GM21529 (cell line): ENCODE data around the gene GPR55.

ENCODE experiments used
- ATAC-seq: cut with Tn5 transposase; IDR thresholded peaks from one replicate; pipeline ENCODE4 v1.9.1; 2021; ENCODE audit not compliant: unreplicated experiment

The GPR55 gene

DNA sequence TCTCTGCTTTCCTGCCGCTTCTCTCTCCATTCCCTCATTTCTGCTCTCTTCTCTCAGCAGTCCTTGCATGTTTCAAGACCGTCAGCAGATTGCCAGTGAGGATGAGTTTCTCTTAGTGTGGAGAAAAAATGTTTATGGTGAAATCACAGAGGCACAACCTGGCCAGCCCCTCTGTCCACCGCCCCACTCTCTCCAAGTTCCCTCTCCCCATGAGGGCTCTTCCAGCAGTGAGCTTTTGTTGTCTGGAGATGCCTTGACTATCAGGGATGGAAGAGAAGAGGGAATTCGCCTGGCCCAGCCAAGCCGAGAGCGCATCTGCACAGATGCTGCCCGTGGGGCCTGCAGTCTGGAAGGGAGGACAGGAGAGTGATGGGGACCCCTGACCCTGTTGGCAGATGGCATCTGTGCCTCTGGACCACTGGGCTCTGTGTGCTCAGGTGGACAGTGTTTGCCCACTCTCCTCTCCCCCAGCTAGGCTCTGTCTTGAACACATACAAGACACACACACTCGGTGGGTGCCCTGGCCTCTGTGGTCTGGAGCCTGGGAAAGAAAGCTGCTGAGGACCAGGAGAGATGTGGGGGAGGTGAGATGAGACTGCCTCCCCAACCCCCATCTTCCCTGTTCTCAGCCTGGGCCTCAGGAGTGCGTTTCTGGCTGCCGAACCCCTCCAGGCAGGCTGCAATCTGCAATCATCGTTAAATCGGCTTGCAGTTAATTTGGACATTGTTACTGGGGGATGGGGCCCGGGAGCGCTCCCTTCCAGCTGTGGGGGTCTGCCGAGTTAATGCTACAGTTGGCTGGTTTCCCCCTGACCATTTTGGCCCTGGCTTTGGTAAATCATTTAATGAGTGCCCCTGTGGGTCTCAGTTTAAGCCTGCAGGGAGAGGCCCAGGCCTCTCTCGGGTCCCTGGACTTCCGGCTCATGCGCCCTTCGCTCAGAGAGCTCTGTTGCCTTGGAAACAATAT lies 55.8 kb downstream of the GPR55 start:
- no peak for ATAC-seq

DNA sequence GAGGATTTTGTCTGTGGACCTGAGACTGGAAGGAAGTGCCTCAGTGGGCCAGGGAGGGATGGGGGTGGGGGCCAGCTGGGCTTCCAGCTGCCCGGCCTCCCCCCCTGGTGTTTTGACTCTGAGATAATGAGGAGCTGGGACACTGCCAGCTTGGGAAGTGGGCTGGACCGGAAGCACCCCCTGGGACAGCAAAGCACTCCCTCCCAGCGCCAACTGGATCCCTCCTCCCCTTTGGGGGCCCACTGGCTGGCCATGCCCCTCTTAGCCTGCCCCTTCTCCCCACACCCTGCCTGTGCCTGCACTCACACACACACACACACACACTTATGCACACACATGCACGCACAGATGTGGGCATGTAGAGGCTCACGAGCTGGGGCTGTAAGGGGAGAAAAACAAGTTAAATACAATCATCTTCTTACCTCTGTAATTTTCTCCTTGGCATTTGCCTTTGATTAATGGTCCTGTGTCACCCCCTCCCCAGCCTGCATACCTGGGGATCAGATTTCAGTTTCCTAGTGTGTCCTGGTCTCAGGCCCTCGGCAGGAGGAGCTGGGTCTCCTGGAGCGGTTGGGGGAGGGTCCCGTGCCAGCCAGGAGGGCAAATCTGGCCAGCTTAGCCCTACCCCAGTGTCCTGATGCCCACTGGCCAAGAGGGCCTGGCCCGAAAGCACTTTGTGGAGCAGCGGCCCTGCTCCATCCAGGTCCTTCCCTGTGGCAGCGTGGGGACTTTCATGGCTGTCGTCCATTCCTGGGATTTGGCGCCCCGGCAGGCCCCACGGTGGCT lies 56.7 kb downstream of the GPR55 start:
- ATAC-seq, result no peak

DNA sequence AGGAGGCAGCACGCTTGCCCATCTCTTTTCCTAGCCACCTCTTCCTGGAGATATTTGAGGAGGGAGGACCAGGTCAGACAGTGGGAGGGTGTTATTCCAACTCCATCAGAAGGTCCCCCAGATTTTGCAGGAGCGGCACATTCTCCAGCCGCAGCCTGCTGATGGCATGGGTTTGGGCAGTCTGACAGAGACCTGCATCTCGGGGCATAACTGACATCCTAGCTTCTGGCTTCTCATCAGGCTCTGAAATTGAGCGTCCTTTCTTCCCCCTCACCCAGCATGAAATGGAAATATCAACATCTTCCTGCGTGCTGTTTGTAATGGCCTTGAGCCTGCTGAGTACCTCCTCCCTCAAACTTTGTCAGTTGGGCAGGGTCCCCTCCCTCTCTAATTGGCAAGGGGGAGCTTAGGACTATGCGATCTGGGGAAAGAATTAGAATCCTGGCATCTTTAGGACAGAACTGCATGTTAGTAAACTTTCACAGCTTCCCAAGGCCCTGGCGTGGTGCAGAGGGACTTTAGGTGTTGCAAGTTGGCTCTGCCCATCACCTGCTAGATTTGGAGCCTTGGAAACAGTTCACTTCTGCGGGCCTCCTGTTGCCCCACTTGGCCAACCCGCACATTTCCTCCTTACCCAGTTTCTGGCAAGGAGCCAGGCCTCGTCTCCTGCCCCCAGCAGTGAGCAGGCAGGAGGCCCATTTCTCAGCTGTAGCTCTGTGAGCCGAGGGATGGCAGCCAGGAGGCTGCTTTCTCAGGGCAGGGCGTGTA lies 58.1 kb downstream of the GPR55 start:
- ATAC-seq, result no peak

DNA sequence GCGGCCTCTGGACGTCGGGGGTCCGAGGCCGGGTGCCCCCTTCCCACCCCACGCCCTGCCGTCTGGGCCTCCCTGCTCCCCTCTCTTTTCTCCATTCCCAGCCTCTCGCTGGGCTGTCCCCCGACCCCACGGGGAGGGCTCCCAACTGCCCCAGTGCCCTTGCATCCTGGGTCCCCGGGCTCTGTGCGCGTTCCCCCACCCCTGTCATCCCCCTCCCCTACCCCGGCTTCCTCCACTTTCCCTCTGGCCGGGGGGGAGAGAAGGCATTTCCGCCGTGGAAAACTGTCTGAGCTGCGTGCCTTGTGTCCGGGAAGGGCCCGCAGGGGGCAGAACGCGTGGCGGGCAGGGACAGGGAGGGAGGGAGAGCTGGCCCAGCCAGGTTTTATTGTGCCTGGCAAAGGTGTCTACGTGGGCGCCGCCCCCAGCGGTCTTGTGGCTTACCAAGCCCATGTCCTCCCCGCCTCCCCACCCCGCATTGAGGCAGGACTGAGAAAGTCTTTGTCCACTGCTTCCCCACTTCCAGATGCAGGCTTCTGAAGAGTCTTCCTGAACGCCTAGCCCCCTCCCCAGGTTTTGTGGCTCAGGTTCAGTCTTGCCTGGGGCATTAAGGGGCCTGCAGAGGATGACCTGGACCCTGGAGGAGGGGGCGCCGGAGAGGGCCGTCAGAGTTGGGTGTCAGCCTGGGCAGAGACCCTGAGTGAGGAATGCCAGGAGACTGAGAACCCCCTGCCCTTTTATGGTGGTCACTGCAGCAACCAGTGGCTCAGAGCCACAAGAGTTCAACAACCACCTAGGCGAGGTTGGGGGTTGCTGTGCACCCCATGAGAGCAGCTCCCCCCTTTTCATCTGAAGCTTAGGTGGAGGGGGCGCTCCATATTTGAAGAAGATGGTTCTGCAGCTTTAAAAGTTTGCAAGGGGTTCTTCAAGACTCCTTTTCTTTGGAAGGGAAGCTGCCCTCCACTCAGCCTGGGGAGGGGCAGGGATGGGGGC lies 59.0 kb downstream of the GPR55 start:
- no peak for ATAC-seq

DNA sequence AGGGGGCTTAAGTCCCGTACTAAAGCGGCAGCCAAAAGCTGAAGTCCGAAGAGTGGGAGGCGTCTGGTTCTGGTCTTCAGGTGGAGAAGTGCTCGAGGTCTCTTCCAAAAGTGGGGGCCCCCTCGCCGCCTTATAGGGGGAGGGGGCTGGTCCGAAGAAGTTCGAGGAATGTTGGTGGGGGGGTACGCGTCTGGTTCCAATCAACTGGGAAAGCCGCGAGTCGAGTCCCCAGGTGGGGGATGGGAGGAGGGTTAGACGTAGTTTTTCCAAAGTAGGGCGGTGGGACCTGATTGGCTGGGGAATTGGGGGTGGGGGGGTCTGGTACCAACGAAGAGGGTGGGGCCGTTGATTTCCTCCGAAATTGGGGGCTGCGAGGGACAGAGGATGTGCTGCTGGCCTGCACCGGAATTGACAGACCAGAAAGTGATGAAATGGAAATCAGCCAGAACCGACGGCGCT lies 59.7 kb downstream of the GPR55 start:
- ATAC-seq, result no peak

DNA sequence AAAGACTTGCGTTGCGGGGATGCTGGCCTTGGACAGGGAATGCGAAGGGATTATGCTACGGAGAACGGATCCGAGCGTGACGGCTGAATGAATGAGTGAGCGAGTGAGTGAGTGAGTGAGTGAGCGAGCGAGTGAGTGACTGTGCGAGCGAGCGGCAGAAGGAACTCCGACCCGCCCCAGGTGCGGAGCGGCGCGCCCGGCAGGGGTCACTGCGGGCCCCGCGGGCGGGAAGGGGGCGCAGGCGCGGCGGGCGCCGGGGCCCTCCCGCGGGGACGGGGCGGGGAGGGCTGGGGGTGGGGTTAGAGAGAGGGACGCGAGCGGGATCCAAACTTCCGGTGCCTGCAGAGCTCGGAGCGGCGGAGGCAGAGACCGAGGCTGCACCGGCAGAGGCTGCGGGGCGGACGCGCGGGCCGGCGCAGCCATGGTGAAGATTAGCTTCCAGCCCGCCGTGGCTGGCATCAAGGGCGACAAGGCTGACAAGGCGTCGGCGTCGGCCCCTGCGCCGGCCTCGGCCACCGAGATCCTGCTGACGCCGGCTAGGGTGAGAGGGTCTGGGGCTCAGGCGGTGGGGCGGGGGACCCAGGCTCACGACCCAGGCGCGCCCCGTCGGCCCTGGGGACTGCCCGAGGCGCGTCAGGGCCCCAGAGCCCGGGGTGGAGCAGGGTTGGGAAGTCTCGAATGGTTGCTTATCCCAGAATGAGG lies 60.3 kb downstream of the GPR55 start, which contains the start of gene ITM2C:
ITM2C (plus strand) TSS at position 338 of the 702 bp plus-strand sequence; CDS start at position 422, 84 bp downstream.
- ATAC-seq, result peak; percentile 67

DNA sequence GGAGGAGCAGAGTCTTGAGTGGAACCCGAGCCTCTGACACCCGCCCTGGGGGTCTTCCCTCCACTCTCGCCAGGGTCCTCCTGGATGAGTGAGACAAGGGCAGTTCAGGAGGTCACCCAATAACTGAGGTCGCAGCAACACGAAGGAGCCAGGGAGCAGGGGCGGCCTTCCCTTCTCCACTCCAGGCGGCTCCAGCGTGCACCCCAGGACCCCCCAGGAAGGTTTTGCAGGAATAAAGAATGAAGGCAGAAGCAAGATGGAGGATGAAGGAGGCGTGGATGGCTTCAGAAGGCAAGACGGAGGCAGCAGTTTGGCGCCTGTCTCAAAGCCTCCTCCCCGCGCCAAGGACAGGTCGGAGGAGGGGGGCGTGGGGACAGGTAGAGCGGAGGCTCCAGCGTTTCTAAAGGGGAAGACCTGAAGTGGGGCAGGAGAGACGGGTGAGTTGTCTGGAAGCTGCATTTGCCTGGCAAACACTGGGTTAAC lies 60.9 kb downstream of the GPR55 start:
- ATAC-seq, result no peak

DNA sequence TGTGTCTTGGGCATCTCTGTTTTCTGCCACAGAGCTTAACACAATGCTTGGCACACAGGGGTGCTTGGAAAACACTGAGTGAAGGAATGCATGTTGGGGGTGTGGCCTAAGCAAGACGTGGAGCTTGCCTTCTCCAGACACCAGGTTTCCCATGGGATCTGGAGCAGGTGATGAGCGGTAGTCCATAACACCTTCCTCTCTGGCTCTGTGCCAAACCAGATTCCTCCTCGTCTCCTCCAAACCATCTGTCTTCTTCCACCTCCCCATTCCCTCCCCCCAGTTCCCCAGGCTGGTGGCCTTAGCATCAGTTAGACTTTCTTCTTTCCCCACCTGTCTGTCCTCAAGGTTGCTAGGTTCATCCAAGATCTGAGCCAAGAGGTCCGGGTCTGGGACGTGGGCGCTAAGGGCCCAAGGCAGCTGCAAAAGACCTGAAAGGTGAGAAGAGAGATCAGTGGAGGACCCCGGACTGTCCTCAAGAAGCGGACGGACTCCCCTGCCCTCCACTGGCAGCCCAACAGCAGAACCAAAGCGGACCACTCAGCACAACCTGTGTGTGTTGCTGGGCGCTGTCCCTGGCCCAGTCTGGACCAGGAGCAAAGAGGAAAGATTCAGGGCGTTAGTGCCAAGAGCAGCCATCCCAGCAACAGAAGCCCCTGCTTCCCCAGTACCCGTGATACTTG lies 61.5 kb downstream of the GPR55 start:
- ATAC-seq, result no peak

DNA sequence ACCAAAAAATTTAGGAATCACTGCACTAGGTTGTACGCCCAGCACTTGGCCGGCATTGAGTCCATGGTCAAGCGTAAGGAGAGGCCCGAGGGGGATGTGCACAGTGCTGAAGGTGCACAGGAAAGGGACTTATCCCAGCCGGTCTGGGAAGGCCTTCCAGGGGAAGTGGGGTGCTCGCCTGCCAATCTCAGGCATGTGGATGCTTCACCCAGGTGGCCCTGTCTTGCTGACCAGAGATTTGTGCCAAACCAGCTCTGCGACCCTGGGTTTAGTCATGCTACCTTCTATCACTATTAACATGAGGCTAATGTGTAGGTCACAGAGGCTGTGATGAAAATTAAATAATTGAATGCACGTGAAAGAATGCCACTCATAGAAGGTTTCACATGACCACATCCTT lies 62.0 kb downstream of the GPR55 start:
- no peak for ATAC-seq

DNA sequence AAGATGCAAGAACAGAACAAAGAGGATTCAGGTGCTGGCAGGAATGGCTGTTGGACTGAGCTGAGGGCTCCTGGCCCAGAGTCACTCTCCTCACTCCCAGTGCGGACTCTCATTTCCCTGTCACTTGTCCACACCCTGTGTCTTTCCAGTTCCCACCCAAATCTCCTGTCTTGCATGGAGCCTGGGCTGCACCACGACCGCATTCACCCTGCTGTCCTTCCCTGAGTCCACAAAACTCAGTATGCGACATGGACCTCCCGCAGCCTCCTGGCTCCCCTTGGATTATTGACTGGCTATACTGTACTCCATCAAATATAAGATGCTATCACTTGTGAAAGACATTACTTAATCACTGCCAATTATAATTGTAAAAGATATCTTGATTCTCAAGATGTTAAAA lies 62.8 kb downstream of the GPR55 start:
- ATAC-seq, result no peak

DNA sequence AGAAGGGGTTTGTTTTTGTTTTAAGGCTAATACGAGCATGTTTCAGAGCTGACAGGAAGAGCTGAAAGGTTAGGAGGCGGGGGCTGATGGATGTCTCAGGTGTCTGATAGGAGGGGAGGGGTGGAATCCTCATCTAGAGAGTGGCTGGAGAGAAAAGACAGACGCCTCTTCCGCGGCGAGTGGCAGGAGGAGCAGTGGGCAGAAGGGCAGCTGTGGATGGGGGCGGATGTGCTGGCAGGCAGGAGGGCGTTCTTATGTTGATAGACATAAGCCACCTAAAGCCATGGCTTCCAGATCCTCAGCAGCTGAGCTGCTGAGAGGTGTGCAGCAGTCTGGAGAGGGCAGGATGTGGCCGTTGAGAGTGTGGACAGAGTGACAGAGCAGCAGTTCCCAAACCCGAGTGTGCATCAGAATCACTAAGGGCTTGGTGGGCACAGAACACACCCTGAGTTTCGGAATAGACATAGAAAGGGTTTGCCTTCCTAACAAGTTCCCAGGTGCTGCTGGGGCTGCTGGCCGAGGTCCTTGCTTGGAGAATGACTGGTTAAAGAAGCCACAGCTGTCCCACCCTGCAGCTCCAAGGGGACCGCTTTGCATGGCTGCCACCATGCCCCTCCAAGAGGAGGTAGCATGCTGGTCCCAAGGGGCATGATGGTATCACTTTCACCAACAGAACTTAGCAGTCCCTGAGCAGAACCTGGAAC lies 63.3 kb downstream of the GPR55 start:
- ATAC-seq, result no peak
